Parathyroid adenoma (tissue), 2 donors: ENCODE results near the gene NANOG.
"Not testable (repeated sequence)": the region's sequence is repeated elsewhere in the genome, so short reads cannot be mapped to it uniquely, and the experiment has no call there.

ENCODE experiments used
- H2AFZ ChIP-seq: fragments of 300-600 bp; sonication (generic); one replicate; pipeline ENCODE4 v1.7.0; 2017; ENCODE audit warnings: antibody characterized with exemption, mild to moderate bottlenecking
- H3K27ac ChIP-seq: fragments of 300-600 bp; sonication (generic); one replicate; pipeline ENCODE4 v1.7.0; 2017
- H3K27me3 ChIP-seq: fragments of 300-600 bp; sonication (generic); one replicate; pipeline ENCODE4 v1.7.0; 2017; ENCODE audit warnings: low read length; ENCODE audit not compliant: control insufficient read depth, insufficient read depth
- H3K36me3 ChIP-seq: fragments of 300-600 bp; sonication (generic); one replicate; pipeline ENCODE4 v1.7.0; 2017; ENCODE audit warnings: low read length; ENCODE audit not compliant: control insufficient read depth, insufficient read depth
- H3K4me1 ChIP-seq: fragments of 300-600 bp; sonication (generic); one replicate; pipeline ENCODE4 v1.7.0; 2017; ENCODE audit warnings: control low read depth
- H3K4me2 ChIP-seq: fragments of 300-600 bp; sonication (generic); one replicate; pipeline ENCODE4 v1.7.0; 2017; ENCODE audit warnings: low read length
- H3K4me3 ChIP-seq: fragments of 300-600 bp; sonication (generic); one replicate; pipeline ENCODE4 v1.7.0; 2017; ENCODE audit warnings: low read depth, low read length
- H3K79me2 ChIP-seq: fragments of 300-600 bp; sonication (generic); one replicate; pipeline ENCODE4 v1.7.0; 2017; ENCODE audit warnings: control low read depth
- H3K9ac ChIP-seq: fragments of 300-600 bp; sonication (generic); one replicate; pipeline ENCODE4 v1.7.0; 2017; ENCODE audit warnings: mild to moderate bottlenecking
- H3K9me3 ChIP-seq: fragments of 300-600 bp; sonication (generic); one replicate; pipeline ENCODE4 v1.7.0; 2017; ENCODE audit warnings: low read length; ENCODE audit not compliant: control insufficient read depth
- TF ChIP-seq, protein P1 (sequence below): fragments of 300-600 bp; sonication (generic); IDR thresholded peaks from one replicate; pipeline ENCODE4 v1.7.0; 2017; ENCODE audit warnings: antibody characterized with exemption, mild to moderate bottlenecking
- donor health status: primary hyperparathyroidism.

NANOG gene

DNA sequence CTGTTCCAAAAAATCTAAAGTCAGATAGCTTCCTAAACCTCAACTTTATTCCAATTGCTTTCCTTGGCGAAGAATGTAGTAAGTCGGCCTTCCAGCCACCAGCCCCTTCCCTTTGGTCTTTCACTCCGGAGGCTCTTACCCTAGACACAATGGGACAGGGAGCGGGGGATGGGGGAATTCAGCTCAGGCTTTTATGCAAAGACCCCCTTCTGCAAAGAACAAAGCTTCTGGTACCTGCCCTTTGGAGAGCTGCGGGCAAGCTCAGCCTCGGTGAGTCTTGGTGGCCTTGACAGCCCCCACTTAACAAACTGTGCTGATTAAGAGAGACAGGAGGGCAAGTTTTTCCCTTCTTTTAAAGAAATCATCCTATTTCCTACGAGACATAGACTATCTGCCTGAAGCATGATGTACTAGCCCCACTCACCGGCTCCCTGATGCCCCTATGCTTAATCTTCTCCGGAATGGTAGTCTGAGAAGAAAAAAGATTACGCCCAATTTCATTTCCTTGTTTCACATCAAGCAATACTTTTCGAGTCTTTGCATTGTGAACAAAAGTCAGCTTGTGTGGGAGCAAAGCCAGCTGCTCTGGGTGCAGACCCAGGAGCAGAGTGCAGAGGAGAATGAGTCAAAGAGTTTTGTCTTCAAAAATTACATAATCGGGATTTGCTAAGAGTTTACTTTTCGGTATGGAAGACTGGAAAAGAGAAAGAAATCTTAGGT lies 1.5 kb upstream of the NANOG start:
- Histone ChIP-seq H3K36me3 (no peaks in the 10 kb centered on the region), H3K79me2 (no peaks in the 10 kb centered on the region), H3K27me3 (no peaks in the 10 kb centered on the region), H3K27ac (no peak overlapping the region), H3K4me2 (no peak overlapping the region), H3K4me1 (no peaks in the 10 kb centered on the region), H3K9ac (no peak overlapping the region), H2AFZ (no peak overlapping the region), H3K9me3 (no peaks in the 10 kb centered on the region), H3K4me3 (no peak overlapping the region)
- TF ChIP-seq, protein P1, sequence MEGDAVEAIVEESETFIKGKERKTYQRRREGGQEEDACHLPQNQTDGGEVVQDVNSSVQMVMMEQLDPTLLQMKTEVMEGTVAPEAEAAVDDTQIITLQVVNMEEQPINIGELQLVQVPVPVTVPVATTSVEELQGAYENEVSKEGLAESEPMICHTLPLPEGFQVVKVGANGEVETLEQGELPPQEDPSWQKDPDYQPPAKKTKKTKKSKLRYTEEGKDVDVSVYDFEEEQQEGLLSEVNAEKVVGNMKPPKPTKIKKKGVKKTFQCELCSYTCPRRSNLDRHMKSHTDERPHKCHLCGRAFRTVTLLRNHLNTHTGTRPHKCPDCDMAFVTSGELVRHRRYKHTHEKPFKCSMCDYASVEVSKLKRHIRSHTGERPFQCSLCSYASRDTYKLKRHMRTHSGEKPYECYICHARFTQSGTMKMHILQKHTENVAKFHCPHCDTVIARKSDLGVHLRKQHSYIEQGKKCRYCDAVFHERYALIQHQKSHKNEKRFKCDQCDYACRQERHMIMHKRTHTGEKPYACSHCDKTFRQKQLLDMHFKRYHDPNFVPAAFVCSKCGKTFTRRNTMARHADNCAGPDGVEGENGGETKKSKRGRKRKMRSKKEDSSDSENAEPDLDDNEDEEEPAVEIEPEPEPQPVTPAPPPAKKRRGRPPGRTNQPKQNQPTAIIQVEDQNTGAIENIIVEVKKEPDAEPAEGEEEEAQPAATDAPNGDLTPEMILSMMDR = no peak

DNA sequence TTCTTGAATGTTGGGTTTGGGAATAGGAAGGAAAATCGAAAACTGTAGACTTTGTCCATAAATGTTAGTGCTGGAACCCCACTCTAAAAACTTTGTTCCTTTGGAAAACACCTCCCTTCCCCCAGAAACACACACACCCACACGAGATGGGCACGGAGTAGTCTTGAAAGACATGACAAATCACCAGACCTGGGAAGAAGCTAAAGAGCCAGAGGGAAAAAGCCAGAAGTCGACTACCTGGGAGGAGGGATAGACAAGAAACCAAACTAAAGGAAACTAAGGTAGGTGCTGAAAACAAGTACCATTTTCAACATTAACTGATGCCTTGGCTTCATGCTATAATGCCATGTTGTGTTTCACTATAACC lies 925 bp upstream of the NANOG start:
- H3K4me2 ChIP-seq = no peak overlapping the region
- H3K27me3 ChIP-seq = no peaks in the 10 kb centered on the region
- TF ChIP-seq, protein P1 = no peak
- no peaks in the 10 kb centered on the region for H3K4me1 ChIP-seq
- H3K27ac ChIP-seq = no peak overlapping the region
- no peak overlapping the region for H3K4me3 ChIP-seq
- H3K79me2 ChIP-seq = no peaks in the 10 kb centered on the region
- H3K36me3 ChIP-seq = no peaks in the 10 kb centered on the region
- no peak overlapping the region for H3K9ac ChIP-seq
- H2AFZ ChIP-seq = no peak overlapping the region
- H3K9me3 ChIP-seq = no peaks in the 10 kb centered on the region

DNA sequence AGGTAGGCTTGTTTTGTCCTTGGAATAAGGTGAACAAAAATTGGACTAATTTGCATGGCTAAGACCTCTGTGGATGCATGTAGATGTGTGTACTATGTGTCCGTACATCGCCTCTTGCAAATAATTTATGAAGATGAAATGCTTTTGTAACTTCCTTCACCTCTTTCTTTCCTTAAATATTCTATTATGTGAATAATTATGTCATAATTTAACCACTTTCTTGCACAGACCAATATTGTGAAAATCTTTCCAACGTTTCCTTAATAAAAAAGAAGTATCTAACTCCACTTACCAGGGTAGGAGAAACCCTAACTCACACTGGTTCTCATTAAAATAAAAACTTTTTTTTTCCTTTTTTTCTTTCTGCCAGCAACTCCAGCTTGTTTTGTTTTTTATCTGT lies 4.0 kb downstream of the NANOG start:
- Histone ChIP-seq H3K36me3 (no peaks in the 10 kb centered on the region), H3K79me2 (no peaks in the 10 kb centered on the region), H3K27ac (no peak overlapping the region), H3K4me3 (no peak overlapping the region), H3K4me1 (no peaks in the 10 kb centered on the region), H3K4me2 (no peak overlapping the region), H3K9ac (no peak overlapping the region), H3K9me3 (no peaks in the 10 kb centered on the region), H3K27me3 (no peaks in the 10 kb centered on the region), H2AFZ (no peak overlapping the region)
- TF ChIP-seq, protein P1 = no peak

DNA sequence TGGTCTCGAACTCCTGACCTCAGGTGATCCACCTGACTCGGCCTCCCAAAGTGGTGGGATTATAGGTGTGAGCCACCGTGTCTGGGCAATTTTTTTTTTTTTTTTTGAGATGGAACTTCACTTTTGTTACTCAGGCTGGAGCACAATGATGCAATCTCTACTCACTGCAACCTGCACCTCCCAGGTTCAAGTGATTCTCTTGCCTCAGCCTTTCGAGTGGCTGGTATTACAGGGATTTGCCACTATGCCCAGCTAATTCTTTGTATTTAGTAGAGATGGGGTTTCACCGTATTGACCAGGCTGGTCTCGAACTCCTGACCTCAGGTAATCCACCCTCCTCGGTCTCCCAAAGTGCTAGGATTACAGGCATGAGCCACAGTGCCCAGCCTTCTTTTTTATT lies 8.1 kb downstream of the NANOG start:
- not testable (repeated sequence) for H3K9ac ChIP-seq, H3K27me3 ChIP-seq, H3K79me2 ChIP-seq, H3K4me2 ChIP-seq, H2AFZ ChIP-seq, H3K36me3 ChIP-seq, H3K4me1 ChIP-seq, H3K4me3 ChIP-seq, H3K9me3 ChIP-seq, H3K27ac ChIP-seq

DNA sequence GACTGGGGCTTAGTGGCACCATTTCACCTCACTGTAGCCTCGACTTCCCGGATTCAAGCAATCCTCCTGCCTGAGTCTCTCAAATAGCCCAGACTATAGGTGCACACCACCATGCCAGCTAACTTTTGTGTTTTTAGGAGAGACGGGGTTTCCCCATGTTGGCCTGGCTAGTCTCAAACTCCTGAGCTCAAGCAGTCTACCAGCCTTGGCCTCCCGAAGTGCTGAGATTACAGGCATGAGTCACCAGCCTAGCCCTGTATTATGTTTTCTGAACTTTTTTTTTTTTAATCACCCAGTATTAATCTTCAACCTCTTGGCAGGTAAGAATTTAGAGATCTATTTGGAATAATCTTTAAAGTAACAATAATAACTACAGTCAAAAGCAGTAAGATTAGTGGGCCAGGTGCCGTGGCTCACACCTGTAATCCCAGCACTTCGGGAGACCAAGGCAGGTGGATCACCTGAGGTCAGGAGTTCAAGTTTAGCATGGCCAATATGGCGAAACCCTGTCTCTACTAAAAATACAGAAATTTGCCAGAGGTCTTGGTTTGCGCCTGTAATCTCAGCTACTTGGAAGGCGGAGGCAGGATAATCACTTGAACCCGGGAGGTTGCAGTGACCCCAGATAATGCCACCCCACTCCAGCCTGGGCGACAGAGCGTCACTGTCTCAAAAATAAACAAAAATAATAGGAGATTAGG lies 8.6 kb downstream of the NANOG start:
- Histone ChIP-seq H2AFZ (no peak overlapping the region), H3K36me3 (no peaks in the 10 kb centered on the region), H3K4me2 (no peak overlapping the region), H3K4me1 (no peaks in the 10 kb centered on the region), H3K27ac (no peak overlapping the region), H3K9me3 (no peaks in the 10 kb centered on the region), H3K79me2 (no peaks in the 10 kb centered on the region), H3K9ac (no peak overlapping the region), H3K27me3 (no peaks in the 10 kb centered on the region), H3K4me3 (no peak overlapping the region)
- TF ChIP-seq, protein P1 = no peak

DNA sequence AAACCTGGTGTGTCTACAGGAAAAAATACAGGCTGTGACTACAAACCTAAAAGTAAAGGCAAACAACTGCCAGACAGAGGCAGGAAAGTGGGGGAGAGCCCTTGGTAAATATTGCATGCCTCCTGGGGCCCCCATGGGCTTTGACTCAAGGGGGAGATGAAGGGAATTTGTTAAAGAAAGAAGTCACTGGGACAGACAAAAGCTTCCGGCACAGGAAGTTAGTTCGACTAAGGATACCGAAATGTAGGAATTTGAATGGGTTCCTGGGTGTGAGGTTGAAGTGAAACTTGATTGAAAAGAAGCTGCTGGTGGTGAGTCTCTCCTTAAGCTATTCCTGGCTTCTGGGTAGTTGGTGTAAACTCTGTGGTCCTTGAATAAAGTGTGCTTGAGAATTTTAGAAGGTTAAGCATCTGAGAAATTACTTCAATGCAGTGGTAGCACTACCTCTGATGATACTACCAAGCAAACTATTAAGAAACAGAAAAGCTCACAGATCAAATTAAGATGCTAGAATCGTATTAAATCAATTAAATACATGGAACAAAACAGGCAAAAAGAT lies 9.6 kb downstream of the NANOG start:
- not testable (repeated sequence) for H3K36me3 ChIP-seq, H3K9me3 ChIP-seq, H3K4me2 ChIP-seq, H3K9ac ChIP-seq, H2AFZ ChIP-seq, H3K79me2 ChIP-seq, H3K4me3 ChIP-seq, H3K27me3 ChIP-seq, H3K27ac ChIP-seq, H3K4me1 ChIP-seq
